Measurements from ENCODE around the gene SPNS3.

GRCh38 chr17:4445731-4446130, 12.0 kb downstream of the SPNS3 start:
- TF ChIP-seq, protein P1, sequence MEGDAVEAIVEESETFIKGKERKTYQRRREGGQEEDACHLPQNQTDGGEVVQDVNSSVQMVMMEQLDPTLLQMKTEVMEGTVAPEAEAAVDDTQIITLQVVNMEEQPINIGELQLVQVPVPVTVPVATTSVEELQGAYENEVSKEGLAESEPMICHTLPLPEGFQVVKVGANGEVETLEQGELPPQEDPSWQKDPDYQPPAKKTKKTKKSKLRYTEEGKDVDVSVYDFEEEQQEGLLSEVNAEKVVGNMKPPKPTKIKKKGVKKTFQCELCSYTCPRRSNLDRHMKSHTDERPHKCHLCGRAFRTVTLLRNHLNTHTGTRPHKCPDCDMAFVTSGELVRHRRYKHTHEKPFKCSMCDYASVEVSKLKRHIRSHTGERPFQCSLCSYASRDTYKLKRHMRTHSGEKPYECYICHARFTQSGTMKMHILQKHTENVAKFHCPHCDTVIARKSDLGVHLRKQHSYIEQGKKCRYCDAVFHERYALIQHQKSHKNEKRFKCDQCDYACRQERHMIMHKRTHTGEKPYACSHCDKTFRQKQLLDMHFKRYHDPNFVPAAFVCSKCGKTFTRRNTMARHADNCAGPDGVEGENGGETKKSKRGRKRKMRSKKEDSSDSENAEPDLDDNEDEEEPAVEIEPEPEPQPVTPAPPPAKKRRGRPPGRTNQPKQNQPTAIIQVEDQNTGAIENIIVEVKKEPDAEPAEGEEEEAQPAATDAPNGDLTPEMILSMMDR (IDR thresholded peaks at IDR 0.05): no peak
- no peak for TF ChIP-seq POLR2A (IDR thresholded peaks at IDR 0.05)
